WI38 (cell line): ENCODE results near the gene ELOVL2.

Source experiments
- H3K4me3 ChIP-seq: 2 replicates; pipeline ENCODE4 v1.5.1; 2011; ENCODE audit warnings: low read depth, mild to moderate bottlenecking, control low read depth, low read length
- CTCF ChIP-seq: IDR thresholded peaks from 2 replicates; pipeline ENCODE4 v1.5.1; 2012; ENCODE audit warnings: low read depth, mild to moderate bottlenecking, control low read depth, low read length

The ELOVL2 gene

GRCh38 chr6:11030904-11031303 is 13.2 kb downstream of the ELOVL2 start:
- no peak for TF ChIP-seq CTCF
- H3K4me3 ChIP-seq, result no peak overlapping the region

GRCh38 chr6:11028959-11029358 is 15.1 kb downstream of the ELOVL2 start:
- no peak for TF ChIP-seq CTCF
- no peak overlapping the region for H3K4me3 ChIP-seq

- TF ChIP-seq CTCF, result no peak
- no peak overlapping the region for H3K4me3 ChIP-seq
Measured at GRCh38 chr6:11027565-11028110, 16.5 kb downstream of the ELOVL2 start.

GRCh38 chr6:11025921-11026635 is 18.0 kb downstream of the ELOVL2 start:
- no peak for TF ChIP-seq CTCF

GRCh38 chr6:11025130-11025529 is 19.0 kb downstream of the ELOVL2 start:
- no peak overlapping the region for H3K4me3 ChIP-seq
- TF ChIP-seq CTCF, result no peak

More at GRCh38 chr6:11025921-11026635, 18.0 kb downstream of the ELOVL2 start:
- H3K4me3 ChIP-seq, result no peak overlapping the region

GRCh38 chr6:11023032-11023431 is 21.1 kb downstream of the ELOVL2 start:
- H3K4me3 ChIP-seq, result no peak overlapping the region
- TF ChIP-seq CTCF, result no peak

- H3K4me3 ChIP-seq, result no peak overlapping the region
- TF ChIP-seq CTCF, result no peak
Measured at GRCh38 chr6:11021714-11022113, 22.4 kb downstream of the ELOVL2 start.
